NCI-H2196 treated with DMSO at 0.1 percent for 48 hours (cell line): ENCODE data around the gene GAN.

Source experiments
- DNase-seq: peaks from one replicate; lab custom pipeline; 2025; ENCODE audit not compliant: unreplicated experiment; lab: John Stamatoyannopoulos, UW

GAN gene

GRCh38 chr16:81314603-81315270 is at the start of gene GAN:
GAN (plus strand) TSS chr16:81314962; CDS start chr16:81315114, 152 bp downstream.
- peak; percentile 62 for DNase-seq

GRCh38 chr16:81265052-81265451 is 49.7 kb upstream of the GAN start:
- no peak for DNase-seq

GRCh38 chr16:81265658-81266451 is 48.9 kb upstream of the GAN start:
- DNase-seq = no peak

DNA sequence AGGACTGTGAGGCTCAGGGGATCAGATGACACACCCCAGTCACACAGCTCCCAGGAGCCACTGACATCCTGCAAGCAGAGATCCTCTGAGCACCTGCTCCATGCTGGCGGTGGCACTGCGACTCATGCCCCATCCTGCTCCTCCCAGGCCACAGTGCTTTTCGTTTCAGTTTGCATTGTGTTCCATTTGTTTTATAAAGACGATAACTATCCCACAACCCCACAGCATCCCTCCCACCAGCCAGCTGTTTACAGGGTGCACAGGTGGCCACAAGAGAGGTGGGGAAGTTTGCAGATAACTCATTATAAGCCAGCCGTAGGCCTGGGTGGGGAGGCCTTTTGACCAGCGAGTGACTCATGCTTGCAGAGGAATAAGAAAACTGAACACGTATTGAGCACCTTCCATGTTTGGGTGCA is 48.1 kb upstream of the GAN start:
- DNase-seq = peak; percentile 8

DNA sequence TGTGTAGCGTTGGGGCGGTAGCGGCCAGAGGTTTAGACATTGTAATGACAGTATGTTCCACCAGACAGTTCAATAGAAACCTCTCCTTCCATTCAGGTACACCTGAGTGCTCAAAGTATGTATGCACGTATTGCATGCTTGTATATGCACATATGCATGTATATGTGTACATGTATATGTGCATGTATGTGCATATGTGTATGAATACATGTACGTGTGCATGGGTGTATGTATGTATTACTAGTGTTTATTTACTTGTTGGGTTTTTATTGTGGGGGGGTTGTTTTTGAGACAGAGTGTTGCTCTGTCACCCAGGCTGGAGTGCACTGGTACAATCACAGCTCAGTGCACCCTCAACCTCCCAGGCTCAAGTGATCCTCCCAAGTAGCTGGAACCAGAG is 46.3 kb upstream of the GAN start:
- no peak for DNase-seq

DNA sequence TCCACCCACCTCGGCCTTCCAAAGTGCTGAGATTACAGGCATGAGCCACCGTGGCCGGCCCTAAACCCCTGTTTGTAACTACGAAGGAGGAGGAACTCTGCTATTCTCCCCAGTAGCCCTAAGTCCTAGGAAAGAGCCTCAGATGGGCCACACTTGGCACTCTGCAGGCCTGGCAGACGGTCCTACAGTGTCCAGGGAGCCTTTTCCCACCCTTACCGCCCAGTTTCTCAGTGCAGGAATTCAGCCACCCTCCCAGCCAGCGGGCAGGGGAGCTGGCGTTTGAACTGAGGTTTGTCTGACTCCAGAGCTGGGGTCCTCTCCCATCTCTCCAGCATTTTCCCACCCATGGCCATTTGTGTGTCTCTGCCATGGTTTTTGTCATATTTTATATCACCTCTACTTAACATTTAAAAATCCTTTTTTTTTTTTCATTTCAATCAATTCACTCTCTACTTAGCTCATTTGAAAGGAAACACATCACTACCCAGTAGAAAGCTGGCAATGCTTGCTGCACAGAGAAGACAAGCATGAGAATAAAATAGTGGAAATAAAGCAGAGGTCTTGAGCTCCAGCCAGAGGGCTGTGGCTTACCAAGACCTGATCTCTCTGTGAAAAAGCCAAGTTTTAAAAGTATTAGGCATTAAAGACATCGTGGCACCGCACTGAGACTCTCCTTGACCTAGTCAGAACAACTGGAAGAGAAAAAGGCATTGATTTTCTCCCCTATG is 41.4 kb upstream of the GAN start:
- DNase-seq = no peak

- DNase-seq = no peak
These were observed 39.7 kb upstream of the GAN start for GRCh38 chr16:81275064-81275532.

- DNase-seq = no peak
These were observed 39.0 kb upstream of the GAN start for GRCh38 chr16:81275795-81276194.

- no peak for DNase-seq
These were observed 38.4 kb upstream of the GAN start for GRCh38 chr16:81276323-81276722.

DNA sequence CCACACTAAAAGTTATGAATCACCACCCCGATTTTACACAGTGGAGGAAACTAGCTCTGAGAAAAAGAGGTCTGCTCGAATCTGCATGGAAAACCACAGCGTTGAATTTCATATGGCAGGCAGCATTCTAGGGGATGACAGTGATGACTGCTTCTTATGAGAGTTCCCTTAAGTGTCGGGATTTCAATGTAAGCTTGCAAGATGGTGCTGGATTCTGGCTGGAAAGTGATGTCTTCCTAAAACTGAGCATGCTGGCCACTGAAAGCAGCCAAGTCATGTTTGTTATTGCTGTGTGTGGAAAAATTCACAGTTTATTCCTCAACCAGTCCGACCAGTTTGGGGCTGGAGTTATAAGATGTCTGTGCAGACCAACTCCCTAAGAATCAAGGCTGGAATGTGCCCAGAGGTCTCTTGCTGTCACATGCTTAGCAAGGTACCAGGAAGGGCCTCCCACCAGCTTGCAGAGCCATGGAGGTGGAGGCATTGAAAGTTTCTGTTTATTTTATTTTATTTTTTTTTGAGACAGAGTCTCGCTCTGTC is 37.2 kb upstream of the GAN start:
- no peak for DNase-seq

- no peak for DNase-seq
These were observed 36.2 kb upstream of the GAN start for GRCh38 chr16:81278526-81278925.

DNA sequence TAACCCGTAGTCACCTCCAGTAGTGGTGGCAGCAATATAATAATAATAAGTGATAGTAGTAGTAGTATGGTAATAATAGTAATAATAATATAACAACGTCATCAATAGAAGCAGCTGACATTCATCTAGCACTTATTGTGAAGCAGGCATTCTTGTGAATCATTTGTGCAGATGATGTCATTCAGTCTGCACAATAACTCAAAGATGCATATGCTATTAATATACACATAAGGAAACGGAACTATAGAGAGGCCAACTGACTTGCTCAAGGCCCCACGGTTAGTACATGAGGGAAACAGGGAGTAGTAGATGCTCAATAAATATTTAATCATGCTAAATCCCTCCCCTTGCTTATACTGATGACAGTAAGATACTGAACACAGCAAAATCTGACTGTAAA is 35.4 kb upstream of the GAN start:
- no peak for DNase-seq

- no peak for DNase-seq
These were observed 34.4 kb upstream of the GAN start for GRCh38 chr16:81280393-81280792.

- DNase-seq = no peak
These were observed 31.7 kb upstream of the GAN start for GRCh38 chr16:81283044-81283443.

- DNase-seq = no peak
These were observed 29.7 kb upstream of the GAN start for GRCh38 chr16:81284995-81285600.

- DNase-seq = no peak
These were observed 28.6 kb upstream of the GAN start for GRCh38 chr16:81286190-81286589.

GRCh38 chr16:81291117-81291516 is 23.6 kb upstream of the GAN start:
- DNase-seq = no peak

- DNase-seq = no peak
These were observed 21.8 kb upstream of the GAN start for GRCh38 chr16:81292936-81293335.

DNA sequence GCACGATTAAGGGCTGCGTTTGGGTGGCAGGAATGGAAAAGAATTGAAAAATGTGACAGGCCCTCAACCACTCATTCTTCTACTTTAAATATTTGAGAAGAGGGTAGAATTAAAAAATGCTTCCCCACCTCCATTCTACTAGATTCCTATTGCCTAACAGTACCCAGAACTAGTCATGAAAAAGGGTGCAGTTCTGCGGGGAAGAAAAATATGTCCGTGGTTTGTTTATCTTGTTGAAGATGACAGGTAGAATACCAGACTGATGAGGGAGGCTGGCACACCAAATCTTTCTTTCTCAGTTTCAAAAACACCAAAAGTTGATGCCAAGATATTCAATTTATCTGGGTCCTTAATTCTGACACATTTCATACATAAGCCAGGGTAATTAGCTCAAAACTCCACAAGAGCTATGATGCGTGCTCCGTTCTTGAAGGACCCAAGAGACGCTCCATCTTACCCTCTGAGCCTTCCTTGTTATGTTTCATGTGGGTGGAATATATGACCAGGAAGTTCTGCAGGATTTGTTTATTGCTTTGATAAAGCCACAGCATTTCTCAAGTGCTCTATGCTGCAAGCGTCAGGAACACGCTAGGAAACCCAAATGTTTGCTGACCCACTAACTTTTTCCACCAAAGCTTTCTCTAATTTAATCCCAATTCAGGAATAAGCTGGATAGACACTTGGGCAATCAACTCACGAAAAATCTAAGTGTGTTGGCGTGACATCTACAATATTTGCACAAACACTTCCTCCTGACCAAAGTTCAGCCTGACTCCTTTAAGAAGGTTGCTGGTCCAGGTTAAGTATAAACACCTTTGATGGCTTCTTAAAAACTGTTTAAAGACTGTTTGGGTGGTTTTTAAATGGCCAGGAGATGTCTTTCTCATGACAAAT is 20.6 kb upstream of the GAN start:
- DNase-seq = no peak

DNA sequence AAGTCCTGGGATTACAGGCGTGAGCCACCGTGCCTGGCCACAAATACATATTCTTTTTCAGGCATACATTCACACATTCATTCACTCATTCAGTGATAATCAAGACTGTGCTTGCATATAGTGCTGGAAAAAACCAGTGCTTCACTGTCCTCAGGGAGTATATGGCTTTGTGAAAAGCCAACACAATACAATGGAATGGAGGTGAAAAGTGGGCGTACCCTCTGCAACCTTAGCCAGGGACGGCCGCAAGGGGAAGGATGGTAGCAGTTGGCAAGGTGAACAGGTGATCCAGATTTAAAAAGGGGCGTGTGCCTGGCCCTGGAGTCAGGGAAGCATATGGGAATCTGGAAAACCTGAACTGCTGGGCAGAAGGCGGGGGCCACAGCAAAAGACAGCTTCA is 18.1 kb upstream of the GAN start:
- DNase-seq = no peak
